Gastroesophageal sphincter (tissue), 3 donors: ENCODE data around the gene DAZAP2.

Experiments used
- POLR2A ChIP-seq, 2 donors: fragments of 450-650 bp; IDR thresholded peaks; one replicate each; pipeline ENCODE4 v1.6.1; 2017; ENCODE audit warnings: antibody characterized with exemption in 2 of 2, mild to moderate bottlenecking in 2 of 2, moderate library complexity in 1 of 2
- POLR2AphosphoS5 ChIP-seq: sonication (generic); formaldehyde crosslinking; IDR thresholded peaks from one replicate; pipeline ENCODE4 v1.6.1; 2017; ENCODE audit warnings: antibody characterized with exemption
- TF ChIP-seq, protein P1 (sequence below), 4 experiments: fragments of 200-600 bp in 2 of 4; fragments of 450-650 bp in 2 of 4; sonication (generic) in 1 of 4; IDR thresholded peaks; one replicate each; pipeline ENCODE4 v1.5.1; 2017 to 2019; ENCODE audit warnings: antibody characterized with exemption in 4 of 4, mild to moderate bottlenecking in 2 of 4, moderate library complexity in 2 of 4

DNA sequence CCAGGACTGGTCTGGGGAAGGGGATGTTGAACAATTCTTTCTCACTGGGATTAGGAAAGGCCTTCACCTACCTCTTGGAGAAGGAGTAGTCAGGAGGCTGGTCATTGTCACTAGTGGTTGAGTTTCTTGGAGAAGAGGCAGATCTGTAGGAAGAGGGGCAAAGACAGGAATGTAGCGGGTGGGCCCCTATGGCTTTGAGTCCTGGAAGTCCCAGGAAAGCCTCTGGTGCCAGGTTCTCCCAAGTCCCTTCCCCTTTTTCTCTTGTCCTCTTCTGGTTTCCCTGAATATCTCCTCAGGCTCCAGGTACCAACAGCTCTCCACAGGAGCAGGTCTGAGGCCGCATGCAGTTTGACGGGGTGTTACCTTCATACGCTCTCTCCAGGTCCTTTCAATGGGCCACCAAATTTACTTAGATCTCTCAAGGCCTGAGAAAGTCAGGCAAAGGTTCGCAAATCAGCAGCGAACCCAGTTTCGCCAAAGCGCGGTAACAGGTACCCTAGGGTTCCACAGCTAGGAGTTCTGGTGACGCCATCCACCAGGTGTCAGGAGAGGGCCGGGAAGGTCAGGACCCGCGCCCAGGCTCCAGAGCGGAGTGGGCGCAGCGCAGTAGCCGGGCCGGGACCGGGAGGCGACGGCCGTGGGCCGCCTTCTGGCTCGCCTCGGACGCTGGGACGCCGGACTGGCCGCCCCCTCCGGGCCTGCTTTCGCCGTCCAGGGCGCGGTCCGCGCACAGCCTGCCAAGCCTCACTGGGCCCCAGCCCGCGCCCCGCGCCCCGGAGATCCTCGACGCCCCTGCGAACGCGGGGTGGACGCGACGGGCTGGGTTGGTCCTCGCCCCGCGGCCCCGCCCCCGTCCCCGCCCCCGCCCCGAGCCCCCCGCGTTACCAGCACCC is 30.8 kb downstream of the DAZAP2 start:
- TF ChIP-seq, protein P1, sequence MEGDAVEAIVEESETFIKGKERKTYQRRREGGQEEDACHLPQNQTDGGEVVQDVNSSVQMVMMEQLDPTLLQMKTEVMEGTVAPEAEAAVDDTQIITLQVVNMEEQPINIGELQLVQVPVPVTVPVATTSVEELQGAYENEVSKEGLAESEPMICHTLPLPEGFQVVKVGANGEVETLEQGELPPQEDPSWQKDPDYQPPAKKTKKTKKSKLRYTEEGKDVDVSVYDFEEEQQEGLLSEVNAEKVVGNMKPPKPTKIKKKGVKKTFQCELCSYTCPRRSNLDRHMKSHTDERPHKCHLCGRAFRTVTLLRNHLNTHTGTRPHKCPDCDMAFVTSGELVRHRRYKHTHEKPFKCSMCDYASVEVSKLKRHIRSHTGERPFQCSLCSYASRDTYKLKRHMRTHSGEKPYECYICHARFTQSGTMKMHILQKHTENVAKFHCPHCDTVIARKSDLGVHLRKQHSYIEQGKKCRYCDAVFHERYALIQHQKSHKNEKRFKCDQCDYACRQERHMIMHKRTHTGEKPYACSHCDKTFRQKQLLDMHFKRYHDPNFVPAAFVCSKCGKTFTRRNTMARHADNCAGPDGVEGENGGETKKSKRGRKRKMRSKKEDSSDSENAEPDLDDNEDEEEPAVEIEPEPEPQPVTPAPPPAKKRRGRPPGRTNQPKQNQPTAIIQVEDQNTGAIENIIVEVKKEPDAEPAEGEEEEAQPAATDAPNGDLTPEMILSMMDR (IDR thresholded peaks at IDR 0.05), result peak in 3 of 4 experiments; percentile 9 to 47 (median 22)
- TF ChIP-seq POLR2AphosphoS5, result no peak
- TF ChIP-seq POLR2A (IDR thresholded peaks at IDR 0.05), result no peak
